OCI-LY3 (cell line): ENCODE measurements around the gene GPC3.

Experiments used
- CTCF ChIP-seq: fragments of 200-600, 300-600 bp; sonication (generic); IDR thresholded peaks from 2 replicates; pipeline ENCODE4 v1.5.1; 2014; ENCODE audit warnings: antibody characterized with exemption, low read length, low read depth
- EZH2phosphoT487 ChIP-seq: fragments of 200-600 bp; shearing (Covaris generic); IDR thresholded peaks from 2 replicates; pipeline ENCODE4 v1.6.1; 2018; ENCODE audit warnings: antibody characterized with exemption, mixed run types, low read depth

GRCh38 chrX:133516686-133517085 is 468.7 kb downstream of the GPC3 start:
- TF ChIP-seq CTCF (no peak), EZH2phosphoT487 (no peak)
